H1 (cell line): ENCODE measurements around the gene SLC1A2. TPM values are rescaled to one million over a fixed set of nuclear protein-coding genes. Genes with fewer than 3 reads are reported as not detected.

Experiments
- BCL11A ChIP-seq, 2 experiments: IDR thresholded peaks; one replicate each; pipeline ENCODE4 v1.6.1; 2011; ENCODE audit warnings: low read depth in 2 of 2, low read length in 2 of 2, mild to moderate bottlenecking in 2 of 2
- CREB1 ChIP-seq: IDR thresholded peaks from 2 replicates; pipeline ENCODE4 v1.6.1; 2012; ENCODE audit warnings: inconsistent platforms
- EP300 ChIP-seq, 2 experiments: IDR thresholded peaks; 1 replicate in 1 of 2; 2 replicates in 1 of 2; pipeline ENCODE4 v1.6.1; 2011 to 2012; ENCODE audit warnings: low read depth in 2 of 2, low read length in 2 of 2, mild to moderate bottlenecking in 2 of 2, borderline replicate concordance in 1 of 2, inconsistent platforms in 1 of 2, moderate library complexity in 1 of 2
- JUN ChIP-seq: IDR thresholded peaks from 2 replicates; pipeline ENCODE4 v1.6.1; 2011; ENCODE audit warnings: low read depth, mild to moderate bottlenecking, improper control_type of control experiment, low read length
- NANOG ChIP-seq: IDR thresholded peaks from 2 replicates; pipeline ENCODE4 v1.6.1; 2011; ENCODE audit warnings: low read length, low read depth, mild to moderate bottlenecking, inconsistent platforms; ENCODE audit not compliant: insufficient read depth, poor library complexity, severe bottlenecking
- POLR2AphosphoS5 ChIP-seq: IDR thresholded peaks from 2 replicates; pipeline ENCODE4 v1.6.1; 2011; ENCODE audit warnings: low read depth, low read length
- RAD21 ChIP-seq, 2 experiments: IDR thresholded peaks in 1 of 2; conservative IDR thresholded peaks in 1 of 2; 2 replicates each; pipeline ENCODE4 v1.6.1; 2011; ENCODE audit warnings: low read depth in 2 of 2, low read length in 2 of 2, improper control_type of control experiment in 1 of 2, inconsistent platforms in 1 of 2, mild to moderate bottlenecking in 1 of 2, moderate library complexity in 1 of 2
- SIN3A ChIP-seq, 2 experiments: IDR thresholded peaks in 1 of 2; conservative IDR thresholded peaks in 1 of 2; 2 replicates each; pipeline ENCODE4 v1.6.1; 2011 to 2012; ENCODE audit warnings: low read length in 2 of 2, improper control_type of control experiment in 1 of 2, low read depth in 1 of 2, mild to moderate bottlenecking in 1 of 2
- TAF1 ChIP-seq: IDR thresholded peaks from 2 replicates; pipeline ENCODE4 v1.6.1; 2011; ENCODE audit warnings: mild to moderate bottlenecking, low read depth, low read length
- ZNF274 ChIP-seq: IDR thresholded peaks from 2 replicates; pipeline ENCODE4 v1.7.0; 2012; ENCODE audit warnings: low read length, borderline replicate concordance; ENCODE audit errors: extremely low read depth
- polyA plus RNA-seq, 7 experiments: library from polyadenylated mRNA; depleted of rRNA in 3 of 7; stranded (reverse) in 5 of 7; unstranded in 2 of 7; fragments of >200 nt in 5 of 7; fragments of 200-250 nt in 2 of 7; gene quantifications; 1 replicate in 5 of 7; 2 replicates in 1 of 7; 4 replicates in 1 of 7; pipeline versions ENCODE4 v1.2.1 to v1.2.3, GENCODE V29; 2011 to 2013; ENCODE audit warnings: missing spikeins in 2 of 7, mixed read lengths in 2 of 7
- total RNA-seq: library from RNA; stranded (reverse); fragmentation: NEBNext Ultra II Directional; extraction: Animal tissue kit (Norgen Biotek cat#: 25700); gene quantifications from 2 replicates; pipeline ENCODE4 v1.2.1, GENCODE V29; 2021
- TF ChIP-seq, protein P1 (sequence below): IDR thresholded peaks from 2 replicates; pipeline ENCODE4 v1.6.1; 2011; ENCODE audit warnings: low read length, improper control_type of control experiment

SLC1A2 gene
- total and polyA plus RNA-seq, 2 of the 8 experiments (the other 6 are each of a cell fraction or from before 2014, with no cell fraction given), result 0.57 to 1.2 TPM

DNA sequence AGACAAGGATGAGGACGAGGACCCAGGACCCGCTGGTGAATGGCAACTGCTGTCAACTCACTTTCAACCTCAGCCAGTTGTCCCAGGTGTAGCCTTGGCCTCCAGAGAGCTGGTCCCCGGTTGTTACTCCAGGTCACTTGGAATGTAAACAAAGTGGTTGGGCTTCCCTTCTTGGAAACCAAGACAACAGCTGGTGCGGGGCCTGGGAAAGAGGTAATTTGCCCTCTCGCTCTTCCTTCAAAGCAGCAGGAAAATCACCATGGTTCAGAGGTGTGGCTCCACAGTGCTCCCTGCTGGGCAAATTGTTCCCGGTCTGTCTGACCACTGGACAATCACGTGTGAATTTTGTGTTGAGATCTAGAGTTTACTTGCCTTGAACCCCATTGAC lies 15.0 kb downstream of the SLC1A2 start (continued):
- TF ChIP-seq, protein P1, sequence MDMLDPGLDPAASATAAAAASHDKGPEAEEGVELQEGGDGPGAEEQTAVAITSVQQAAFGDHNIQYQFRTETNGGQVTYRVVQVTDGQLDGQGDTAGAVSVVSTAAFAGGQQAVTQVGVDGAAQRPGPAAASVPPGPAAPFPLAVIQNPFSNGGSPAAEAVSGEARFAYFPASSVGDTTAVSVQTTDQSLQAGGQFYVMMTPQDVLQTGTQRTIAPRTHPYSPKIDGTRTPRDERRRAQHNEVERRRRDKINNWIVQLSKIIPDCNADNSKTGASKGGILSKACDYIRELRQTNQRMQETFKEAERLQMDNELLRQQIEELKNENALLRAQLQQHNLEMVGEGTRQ, result 0 out of 2 replicates have a peak, but pooled peaks have one; percentile 35
- TF ChIP-seq POLR2AphosphoS5, result no peak
- TF ChIP-seq CREB1, result no peak
- 0 out of 4 replicates have a peak, but pooled peaks of 1 of the 2 experiments have one; percentile 60 for TF ChIP-seq SIN3A (conservative IDR thresholded peaks at IDR 0.05 in 1 of 2, IDR thresholded peaks at IDR 0.05 in 1 of 2; ENCODE audit: low read depth in 1 of 2, low read length in 2 of 2)
- no peak for TF ChIP-seq BCL11A (IDR thresholded peaks at IDR 0.05; ENCODE audit: low read depth in 2 of 2, low read length in 2 of 2)
- TF ChIP-seq TAF1, result no peak
- TF ChIP-seq EP300 (IDR thresholded peaks at IDR 0.05; ENCODE audit: borderline replicate concordance in 1 of 2, low read depth in 2 of 2, low read length in 2 of 2), result 0 out of 3 replicates have a peak, but pooled peaks of 1 of the 2 experiments have one; percentile 59
- no peak for TF ChIP-seq ZNF274
- peak; percentile 64 to 70 for TF ChIP-seq RAD21 (IDR thresholded peaks at IDR 0.05 in 1 of 2, conservative IDR thresholded peaks at IDR 0.05 in 1 of 2; ENCODE audit: low read depth in 2 of 2, low read length in 2 of 2)
- TF ChIP-seq JUN, result no peak
- no peak for TF ChIP-seq NANOG
- TF ChIP-seq, all 59 proteins: peak for 7
